ENCODE results near the gene SPHK2. TPM values are rescaled to one million over a fixed set of nuclear protein-coding genes. Genes with fewer than 3 reads are reported as not detected.

The SPHK2 gene
- total RNA-seq, 6 donors from 2014 or later: 9.1 to 50.3 (median 26.8) TPM

DNA sequence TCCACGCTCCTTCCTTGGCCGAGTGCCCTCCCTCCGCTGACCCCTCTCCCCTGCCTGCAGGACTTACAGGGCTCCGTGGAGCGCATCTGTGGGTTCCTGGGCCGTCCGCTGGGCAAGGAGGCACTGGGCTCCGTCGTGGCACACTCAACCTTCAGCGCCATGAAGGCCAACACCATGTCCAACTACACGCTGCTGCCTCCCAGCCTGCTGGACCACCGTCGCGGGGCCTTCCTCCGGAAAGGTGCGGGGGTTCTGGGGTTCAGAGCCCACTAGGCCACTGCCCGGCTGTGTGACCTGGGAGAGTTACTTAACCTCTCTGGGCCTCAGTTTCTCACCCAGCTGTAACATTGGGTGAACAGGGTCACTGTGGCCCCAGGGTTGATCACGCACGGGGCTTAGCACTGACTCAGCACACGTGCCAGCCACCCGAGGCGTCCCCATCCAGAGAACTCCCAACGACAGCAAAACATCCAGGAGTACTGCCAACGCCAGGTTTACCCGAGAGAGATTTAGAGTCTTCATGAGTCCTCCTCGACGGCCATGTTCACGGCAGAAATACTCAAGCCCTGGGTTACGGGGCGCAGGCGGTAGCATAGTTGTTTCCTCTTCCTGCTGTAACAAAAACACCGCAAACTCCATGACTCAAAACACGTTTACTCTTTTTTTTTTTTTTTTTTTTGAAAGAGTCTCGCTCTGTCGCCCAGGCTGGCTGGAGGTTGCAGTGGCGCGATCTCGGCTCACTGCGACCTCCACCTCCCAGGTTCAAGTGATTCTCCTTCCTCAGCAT is 22.4 kb upstream of the SPHK2 start:
- no peak overlapping the region for H3K27ac ChIP-seq

DNA sequence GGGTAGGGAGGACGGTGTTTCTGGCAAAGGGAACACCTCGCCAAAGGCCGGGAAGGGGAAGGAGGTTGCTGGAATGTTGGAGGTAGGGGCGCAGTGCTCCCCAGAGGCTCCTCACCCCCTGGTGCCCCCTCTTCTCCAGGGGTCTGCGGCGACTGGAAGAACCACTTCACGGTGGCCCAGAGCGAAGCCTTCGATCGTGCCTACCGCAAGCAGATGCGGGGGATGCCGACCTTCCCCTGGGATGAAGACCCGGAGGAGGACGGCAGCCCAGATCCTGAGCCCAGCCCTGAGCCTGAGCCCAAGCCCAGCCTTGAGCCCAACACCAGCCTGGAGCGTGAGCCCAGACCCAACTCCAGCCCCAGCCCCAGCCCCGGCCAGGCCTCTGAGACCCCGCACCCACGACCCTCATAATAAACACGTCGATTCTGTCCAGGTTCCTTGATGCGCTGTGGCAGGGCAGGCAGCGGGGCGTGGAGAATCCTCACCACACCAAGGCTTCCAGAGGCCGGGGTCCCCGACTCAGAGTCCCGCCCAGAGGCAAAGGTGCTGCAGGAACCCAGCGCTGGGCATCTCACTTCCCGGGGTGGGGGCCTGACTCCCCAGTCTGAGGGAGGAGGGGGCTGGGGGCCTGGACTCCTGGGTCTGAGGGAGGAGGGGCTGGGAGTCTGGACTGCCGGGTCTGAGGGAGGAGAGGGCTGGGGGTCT is 20.2 kb upstream of the SPHK2 start:
- H3K36me3 ChIP-seq: no peaks in the 10 kb centered on the region
- no peak overlapping the region for H3K4me3 ChIP-seq
- H3K9me3 ChIP-seq: no peaks in the 10 kb centered on the region
- H3K27me3 ChIP-seq: no peaks in the 10 kb centered on the region
- 68 to 74% methylated on average over 15 to 21 of the region's 30 CpGs for WGBS, 2 donors
- no peaks in the 10 kb centered on the region for H3K4me1 ChIP-seq
- H3K27ac ChIP-seq: no peak overlapping the region
- peak in 1 of 2 donors; percentile 73 for DNase-seq
- TF ChIP-seq POLR2A (IDR thresholded peaks at IDR 0.05): no peak
- TF ChIP-seq EP300 (IDR thresholded peaks at IDR 0.05): no peak
- TF ChIP-seq POLR2AphosphoS5 (IDR thresholded peaks at IDR 0.05): no peak
- no peak for ATAC-seq (ENCODE audit: low FRiP score in 2 of 2)

More for the DNA sequence above, 22.4 kb upstream of the SPHK2 start:
- Histone ChIP-seq H3K4me1 (no peaks in the 10 kb centered on the region), H3K27me3 (no peaks in the 10 kb centered on the region), H3K36me3 (no peaks in the 10 kb centered on the region), H3K9me3 (no peaks in the 10 kb centered on the region), H3K4me3 (no peak overlapping the region)
- no peak for ATAC-seq (ENCODE audit: low FRiP score in 2 of 2)
- 73% methylated on average over 30 to 34 of the region's 39 CpGs for WGBS, 2 donors
- DNase-seq: peak in 1 of 2 donors; percentile 64
- no peak for TF ChIP-seq POLR2A (IDR thresholded peaks at IDR 0.05)
- TF ChIP-seq, protein P1, sequence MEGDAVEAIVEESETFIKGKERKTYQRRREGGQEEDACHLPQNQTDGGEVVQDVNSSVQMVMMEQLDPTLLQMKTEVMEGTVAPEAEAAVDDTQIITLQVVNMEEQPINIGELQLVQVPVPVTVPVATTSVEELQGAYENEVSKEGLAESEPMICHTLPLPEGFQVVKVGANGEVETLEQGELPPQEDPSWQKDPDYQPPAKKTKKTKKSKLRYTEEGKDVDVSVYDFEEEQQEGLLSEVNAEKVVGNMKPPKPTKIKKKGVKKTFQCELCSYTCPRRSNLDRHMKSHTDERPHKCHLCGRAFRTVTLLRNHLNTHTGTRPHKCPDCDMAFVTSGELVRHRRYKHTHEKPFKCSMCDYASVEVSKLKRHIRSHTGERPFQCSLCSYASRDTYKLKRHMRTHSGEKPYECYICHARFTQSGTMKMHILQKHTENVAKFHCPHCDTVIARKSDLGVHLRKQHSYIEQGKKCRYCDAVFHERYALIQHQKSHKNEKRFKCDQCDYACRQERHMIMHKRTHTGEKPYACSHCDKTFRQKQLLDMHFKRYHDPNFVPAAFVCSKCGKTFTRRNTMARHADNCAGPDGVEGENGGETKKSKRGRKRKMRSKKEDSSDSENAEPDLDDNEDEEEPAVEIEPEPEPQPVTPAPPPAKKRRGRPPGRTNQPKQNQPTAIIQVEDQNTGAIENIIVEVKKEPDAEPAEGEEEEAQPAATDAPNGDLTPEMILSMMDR (IDR thresholded peaks at IDR 0.05): no peak
- TF ChIP-seq EP300 (IDR thresholded peaks at IDR 0.05): no peak
- TF ChIP-seq POLR2AphosphoS5 (IDR thresholded peaks at IDR 0.05): no peak

DNA sequence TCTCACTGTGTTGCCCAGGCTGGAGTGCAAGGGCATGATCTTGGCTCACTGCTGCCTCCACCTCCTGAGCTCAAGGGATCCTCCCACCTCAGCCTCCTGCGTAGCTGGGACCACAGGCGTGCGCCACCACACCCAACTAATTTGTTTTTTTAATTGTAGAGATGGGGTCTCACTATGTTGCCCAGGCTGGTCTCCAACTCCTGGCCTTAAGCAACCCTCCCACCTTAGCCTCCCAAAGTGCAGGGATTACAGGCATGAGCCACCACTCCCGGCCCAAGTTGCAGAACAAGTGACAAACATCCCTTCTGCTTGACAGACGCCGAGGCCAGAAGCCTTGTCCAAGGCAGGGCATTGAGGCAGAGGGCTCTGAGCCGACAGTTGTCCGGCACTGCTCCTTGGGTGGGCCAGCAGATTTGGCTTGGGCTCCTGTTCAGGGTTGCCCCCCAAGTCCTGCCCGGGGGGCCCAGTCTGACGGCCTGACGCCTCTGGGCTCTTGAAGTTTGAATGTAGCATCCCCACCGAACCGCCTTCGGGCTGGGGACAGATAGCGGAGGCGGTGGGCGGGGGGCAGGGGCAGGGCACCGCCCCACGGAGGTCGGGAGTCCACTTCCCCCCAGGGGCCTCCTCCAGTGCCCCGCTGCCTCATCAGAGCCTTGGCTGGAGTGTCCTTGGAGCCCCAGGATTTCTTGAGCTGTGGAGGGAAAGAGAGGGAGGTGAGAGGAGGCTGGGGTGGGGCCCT is 18.5 kb upstream of the SPHK2 start:
- DNase-seq: peak in 1 of 2 donors; percentile 64
- Histone ChIP-seq H3K36me3 (no peaks in the 10 kb centered on the region), H3K4me1 (no peaks in the 10 kb centered on the region), H3K27me3 (no peaks in the 10 kb centered on the region), H3K27ac (no peak overlapping the region), H3K9me3 (no peaks in the 10 kb centered on the region), H3K4me3 (no peak overlapping the region)
- no peak for ATAC-seq (ENCODE audit: low FRiP score in 2 of 2)
- TF ChIP-seq POLR2A (IDR thresholded peaks at IDR 0.05) (no peak), EP300 (IDR thresholded peaks at IDR 0.05) (no peak), POLR2AphosphoS5 (IDR thresholded peaks at IDR 0.05) (no peak)
- TF ChIP-seq, protein P1 (IDR thresholded peaks at IDR 0.05): no peak
- 89 to 92% methylated on average over 8 to 20 of the region's 21 CpGs for WGBS, 2 donors

DNA sequence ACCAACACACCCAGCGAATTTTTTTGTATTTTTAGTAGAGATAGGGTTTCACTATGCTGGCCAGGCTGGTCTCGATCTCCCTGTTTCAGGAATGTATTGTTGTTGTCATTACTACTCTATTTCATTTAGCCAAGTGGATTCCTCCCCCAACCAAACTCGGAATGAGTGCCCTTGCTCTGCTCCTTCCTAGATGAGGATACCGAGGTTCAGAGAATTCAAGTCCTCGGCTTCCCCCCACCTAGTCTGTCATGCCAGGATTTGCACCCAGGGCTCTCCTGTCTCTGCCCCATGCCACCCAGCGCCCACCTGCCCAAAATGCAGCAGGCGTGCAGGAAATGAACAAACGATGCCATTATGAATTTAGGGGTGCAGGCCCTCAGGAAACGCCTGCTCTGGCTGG is 16.3 kb upstream of the SPHK2 start:
- ATAC-seq (ENCODE audit: low FRiP score in 2 of 2): no peak
- no peaks in the 10 kb centered on the region for H3K9me3 ChIP-seq
- no peaks in the 10 kb centered on the region for H3K27me3 ChIP-seq
- H3K4me1 ChIP-seq: no peaks in the 10 kb centered on the region
- no peak overlapping the region for H3K27ac ChIP-seq
- no peaks in the 10 kb centered on the region for H3K36me3 ChIP-seq
- 78 to 87% methylated on average over 9 of the region's 9 CpGs for WGBS, 2 donors
- DNase-seq: no peak
- H3K4me3 ChIP-seq: no peak overlapping the region
- TF ChIP-seq EP300 (IDR thresholded peaks at IDR 0.05) (no peak), POLR2A (IDR thresholded peaks at IDR 0.05) (no peak), POLR2AphosphoS5 (IDR thresholded peaks at IDR 0.05) (no peak)
- TF ChIP-seq, protein P1 (IDR thresholded peaks at IDR 0.05): no peak

DNA sequence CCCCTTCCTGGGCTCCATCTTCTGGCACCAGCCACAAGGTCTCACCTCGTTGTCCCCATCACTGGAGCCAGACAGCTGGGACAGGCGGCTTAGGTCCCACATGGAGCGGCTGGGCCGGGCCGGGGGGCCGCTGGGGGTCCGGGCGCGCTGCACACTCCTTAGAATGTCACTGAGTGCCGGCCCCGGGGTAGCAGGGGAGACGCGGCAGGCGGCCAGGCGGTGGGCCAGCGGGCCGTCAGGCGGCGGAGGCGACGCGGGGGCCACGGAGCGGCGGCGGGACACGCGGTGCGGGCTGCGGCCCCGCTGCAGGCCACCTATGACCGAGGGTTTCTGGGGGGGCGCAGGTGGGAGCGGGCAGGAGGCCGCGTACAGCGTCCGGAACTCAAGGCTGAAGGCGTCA is 15.9 kb upstream of the SPHK2 start:
- no peak overlapping the region for H3K4me3 ChIP-seq
- no peaks in the 10 kb centered on the region for H3K4me1 ChIP-seq
- 86 to 94% methylated on average over 28 to 30 of the region's 39 CpGs for WGBS, 2 donors
- H3K27ac ChIP-seq: no peak overlapping the region
- H3K36me3 ChIP-seq: no peaks in the 10 kb centered on the region
- DNase-seq (peak in 1 of 2 donors; percentile 83), ATAC-seq (ENCODE audit: low FRiP score in 2 of 2) (no peak)
- H3K9me3 ChIP-seq: no peaks in the 10 kb centered on the region
- TF ChIP-seq, protein P1 (IDR thresholded peaks at IDR 0.05): no peak
- TF ChIP-seq EP300 (IDR thresholded peaks at IDR 0.05): no peak
- no peak for TF ChIP-seq POLR2A (IDR thresholded peaks at IDR 0.05)
- no peak for TF ChIP-seq POLR2AphosphoS5 (IDR thresholded peaks at IDR 0.05)
- no peaks in the 10 kb centered on the region for H3K27me3 ChIP-seq

All from upper lobe of left lung (tissue), 6 donors.